Prostate gland (tissue), 2 donors: ENCODE measurements around the gene LPAR1.

ENCODE experiments used
- CTCF ChIP-seq, 4 experiments: fragments of 200-600 bp in 2 of 4; fragments of 450-650 bp in 2 of 4; sonication (generic) in 2 of 4; IDR thresholded peaks; 1 replicate in 3 of 4; 2 replicates in 1 of 4; pipeline ENCODE4 v1.5.1; 2016 to 2019; ENCODE audit warnings: antibody characterized with exemption in 4 of 4, mild to moderate bottlenecking in 2 of 4, moderate library complexity in 2 of 4
- POLR2A ChIP-seq: fragments of 450-650 bp; IDR thresholded peaks from one replicate; pipeline ENCODE4 v1.6.1; 2016; ENCODE audit warnings: antibody characterized with exemption, mild to moderate bottlenecking
- POLR2AphosphoS5 ChIP-seq: sonication (generic); formaldehyde crosslinking; IDR thresholded peaks from one replicate; pipeline ENCODE4 v1.6.1; 2017; ENCODE audit warnings: antibody characterized with exemption

- TF ChIP-seq CTCF (IDR thresholded peaks at IDR 0.05) (no peak), POLR2A (no peak), POLR2AphosphoS5 (no peak)
Observed at GRCh38 chr9:110971234-110971633, 67.0 kb downstream of the LPAR1 start.
